Measurements from ENCODE around the gene ELOVL1.
A peak's percentile ranks its signal among the peaks of the same experiment; 100 is the strongest.
"Not testable (repeated sequence)": the region's sequence is repeated elsewhere in the genome, so short reads cannot be mapped to it uniquely, and the experiment has no call there.

ELOVL1 gene

GRCh38 chr1:43381612-43382011 lies 13.8 kb upstream of the ELOVL1 start:
- no peak for DNase-seq (ENCODE audit: low read depth)

GRCh38 chr1:43379476-43379875 lies 11.7 kb upstream of the ELOVL1 start:
- DNase-seq (ENCODE audit: low read depth) = no peak

- no peak for DNase-seq (ENCODE audit: low read depth)
Measured at GRCh38 chr1:43377831-43378230, 10.0 kb upstream of the ELOVL1 start.

- no peak for DNase-seq (ENCODE audit: low read depth)
Measured at GRCh38 chr1:43376723-43377235, 9.0 kb upstream of the ELOVL1 start.

- DNase-seq (ENCODE audit: low read depth) = no peak
Measured at GRCh38 chr1:43373066-43373940, 5.5 kb upstream of the ELOVL1 start.

GRCh38 chr1:43372172-43372571 lies 4.4 kb upstream of the ELOVL1 start:
- no peak for DNase-seq (ENCODE audit: low read depth)

GRCh38 chr1:43370564-43370963 lies 2.8 kb upstream of the ELOVL1 start:
- DNase-seq (ENCODE audit: low read depth) = no peak

- not testable (repeated sequence) for DNase-seq (ENCODE audit: low read depth)
Measured at GRCh38 chr1:43369779-43370178, 2.0 kb upstream of the ELOVL1 start.

GRCh38 chr1:43368646-43369020 lies 822 bp upstream of the ELOVL1 start:
- DNase-seq (ENCODE audit: low read depth) = no peak

- DNase-seq (ENCODE audit: low read depth) = peak; percentile 18
Measured at GRCh38 chr1:43367026-43367903, 546 bp downstream of the ELOVL1 start.

GRCh38 chr1:43366601-43367025 lies 1.2 kb downstream of the ELOVL1 start:
- DNase-seq (ENCODE audit: low read depth) = no peak

- no peak for DNase-seq (ENCODE audit: low read depth)
Measured at GRCh38 chr1:43366179-43366578, 1.6 kb downstream of the ELOVL1 start.

- DNase-seq (ENCODE audit: low read depth) = no peak
Measured at GRCh38 chr1:43365678-43366077, 2.1 kb downstream of the ELOVL1 start.

GRCh38 chr1:43363935-43364525 lies 3.8 kb downstream of the ELOVL1 start:
- DNase-seq (ENCODE audit: low read depth) = no peak

GRCh38 chr1:43363283-43363934 lies 4.4 kb downstream of the ELOVL1 start:
- DNase-seq (ENCODE audit: low read depth) = no peak

GRCh38 chr1:43360616-43361015 lies 7.2 kb downstream of the ELOVL1 start:
- no peak for DNase-seq (ENCODE audit: low read depth)

- no peak for DNase-seq (ENCODE audit: low read depth)
Measured at GRCh38 chr1:43359696-43360095, 8.1 kb downstream of the ELOVL1 start.

GRCh38 chr1:43358746-43359693 lies 8.8 kb downstream of the ELOVL1 start, which contains the start of gene CDC20:
CDC20 (plus strand) TSS chr1:43358981; CDS start chr1:43359216, 235 bp downstream.
- DNase-seq (ENCODE audit: low read depth) = peak; percentile 96

- DNase-seq (ENCODE audit: low read depth) = no peak
Measured at GRCh38 chr1:43358121-43358745, 9.6 kb downstream of the ELOVL1 start.

GRCh38 chr1:43357251-43357650 lies 10.6 kb downstream of the ELOVL1 start:
- DNase-seq (ENCODE audit: low read depth) = no peak
